AG08396 (cell line): ENCODE measurements around the gene SKIC2.
"Not testable (repeated sequence)": the region's sequence is repeated elsewhere in the genome, so short reads cannot be mapped to it uniquely, and the experiment has no call there.

Experiments used
- DNase-seq: peaks from one replicate; pipeline ENCODE4 v3.0.0; 2012; ENCODE audit warnings: low spot score, mixed read lengths

The SKIC2 gene

DNA sequence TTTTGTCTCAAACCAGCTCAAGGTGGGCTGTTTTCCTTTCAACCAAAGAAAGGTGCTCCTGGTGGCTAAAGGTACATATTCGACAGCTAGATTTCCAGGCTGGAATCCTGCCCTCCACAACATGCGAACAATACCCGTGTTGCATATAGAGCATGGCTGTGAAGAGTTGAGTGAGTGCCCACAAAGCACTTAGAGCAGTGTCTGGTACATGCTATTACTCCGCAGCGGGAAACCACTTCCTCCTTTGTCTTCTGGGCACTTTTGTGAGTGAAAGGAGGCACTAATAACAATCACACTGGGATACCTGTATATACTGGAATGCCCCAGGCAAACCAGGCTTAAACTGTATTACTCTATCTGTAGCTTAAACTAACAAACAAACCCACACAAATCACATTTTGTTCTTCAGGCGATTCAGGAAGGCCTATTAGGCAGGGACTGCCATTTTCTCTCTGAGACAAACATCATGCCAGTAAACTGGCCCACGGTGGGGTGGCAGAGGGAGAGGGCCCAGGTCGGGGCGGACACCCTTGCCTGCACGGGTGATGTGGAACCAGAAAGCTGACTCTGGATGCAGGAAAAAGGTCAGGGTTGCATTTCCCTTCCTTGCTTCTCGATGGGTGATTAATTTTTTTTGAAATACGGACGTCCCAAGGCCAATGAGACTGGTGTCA lies 46.0 kb downstream of the SKIC2 start:
- DNase-seq = not testable (repeated sequence)

GRCh38 chr6:32005538-32005880 lies 46.5 kb downstream of the SKIC2 start:
- DNase-seq = not testable (repeated sequence)

DNA sequence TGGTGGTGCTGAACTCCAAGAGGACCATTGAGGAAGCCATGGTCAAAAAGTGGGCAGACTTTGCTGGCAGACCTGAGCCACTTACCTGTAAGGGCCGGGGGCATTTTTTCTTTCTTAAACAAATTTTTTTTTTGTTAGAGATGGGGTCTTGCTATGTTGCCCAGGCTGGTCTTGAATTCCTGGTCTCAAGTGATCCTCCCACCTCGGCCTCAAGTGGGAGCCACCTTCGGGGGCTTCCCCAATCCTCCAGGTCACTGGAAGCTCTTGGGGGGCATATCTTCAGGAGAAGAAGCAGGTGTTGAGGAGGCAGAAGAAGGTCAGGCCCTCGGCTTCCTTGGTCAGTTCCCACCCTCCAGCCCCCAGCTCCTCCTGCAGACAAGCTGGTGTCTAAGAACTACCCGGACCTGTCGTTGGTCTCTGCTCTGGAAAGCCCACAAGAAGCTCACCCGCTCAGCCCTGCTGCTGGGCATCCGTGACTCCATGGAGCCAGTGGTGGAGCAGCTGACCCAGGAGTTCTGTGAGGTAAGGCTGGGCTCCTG lies 47.1 kb downstream of the SKIC2 start:
- peak; percentile 2 for DNase-seq

DNA sequence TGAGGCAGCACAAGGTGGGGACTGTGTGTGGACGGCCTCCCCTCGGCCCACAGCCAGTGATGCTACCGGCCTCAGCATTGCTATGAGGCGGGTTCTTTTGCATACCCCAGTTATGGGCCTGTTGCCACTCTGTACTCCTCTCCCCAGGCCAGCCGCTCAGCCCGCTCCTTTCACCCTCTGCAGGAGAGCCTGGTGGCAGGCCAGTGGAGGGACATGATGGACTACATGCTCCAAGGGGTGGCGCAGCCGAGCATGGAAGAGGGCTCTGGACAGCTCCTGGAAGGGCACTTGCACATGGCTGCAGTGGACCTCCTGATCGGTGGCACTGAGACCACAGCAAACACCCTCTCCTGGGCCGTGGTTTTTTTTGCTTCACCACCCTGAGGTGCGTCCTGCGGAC lies 48.1 kb downstream of the SKIC2 start:
- DNase-seq = not testable (repeated sequence)

DNA sequence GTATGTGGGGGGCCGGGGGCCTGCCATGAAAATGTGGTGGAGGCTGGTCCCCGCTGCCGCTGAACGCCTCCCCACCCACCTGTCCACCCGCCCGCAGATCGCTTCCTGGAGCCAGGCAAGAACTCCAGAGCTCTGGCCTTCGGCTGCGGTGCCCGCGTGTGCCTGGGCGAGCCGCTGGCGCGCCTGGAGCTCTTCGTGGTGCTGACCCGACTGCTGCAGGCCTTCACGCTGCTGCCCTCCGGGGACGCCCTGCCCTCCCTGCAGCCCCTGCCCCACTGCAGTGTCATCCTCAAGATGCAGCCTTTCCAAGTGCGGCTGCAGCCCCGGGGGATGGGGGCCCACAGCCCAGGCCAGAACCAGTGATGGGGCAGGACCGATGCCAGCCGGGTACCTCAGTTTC lies 49.1 kb downstream of the SKIC2 start:
- DNase-seq = not testable (repeated sequence)

- DNase-seq = peak; percentile 0
Observed at GRCh38 chr6:32008616-32009015, 49.6 kb downstream of the SKIC2 start.

DNA sequence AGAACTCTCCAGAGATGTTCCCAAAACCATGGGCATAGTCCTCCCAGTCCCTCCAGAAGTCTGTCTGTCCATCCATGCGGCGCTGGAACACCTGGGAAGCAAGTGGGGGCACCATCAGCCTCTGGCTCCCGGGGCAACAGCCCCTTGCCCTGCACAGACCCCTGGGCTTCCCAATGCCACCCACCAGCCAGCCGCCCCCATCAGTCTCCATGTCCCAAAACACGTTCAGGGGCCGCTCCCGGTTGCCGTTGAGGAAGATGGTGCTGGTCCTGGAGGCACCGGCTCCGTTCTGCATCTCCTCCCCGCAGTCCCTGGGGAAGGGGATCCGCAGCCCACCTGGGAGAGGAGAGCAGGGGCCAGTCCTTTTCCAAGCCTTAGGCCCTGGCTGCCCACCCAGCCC lies 50.6 kb downstream of the SKIC2 start:
- not testable (repeated sequence) for DNase-seq

GRCh38 chr6:32010856-32011530 lies 52.0 kb downstream of the SKIC2 start:
- not testable (repeated sequence) for DNase-seq

DNA sequence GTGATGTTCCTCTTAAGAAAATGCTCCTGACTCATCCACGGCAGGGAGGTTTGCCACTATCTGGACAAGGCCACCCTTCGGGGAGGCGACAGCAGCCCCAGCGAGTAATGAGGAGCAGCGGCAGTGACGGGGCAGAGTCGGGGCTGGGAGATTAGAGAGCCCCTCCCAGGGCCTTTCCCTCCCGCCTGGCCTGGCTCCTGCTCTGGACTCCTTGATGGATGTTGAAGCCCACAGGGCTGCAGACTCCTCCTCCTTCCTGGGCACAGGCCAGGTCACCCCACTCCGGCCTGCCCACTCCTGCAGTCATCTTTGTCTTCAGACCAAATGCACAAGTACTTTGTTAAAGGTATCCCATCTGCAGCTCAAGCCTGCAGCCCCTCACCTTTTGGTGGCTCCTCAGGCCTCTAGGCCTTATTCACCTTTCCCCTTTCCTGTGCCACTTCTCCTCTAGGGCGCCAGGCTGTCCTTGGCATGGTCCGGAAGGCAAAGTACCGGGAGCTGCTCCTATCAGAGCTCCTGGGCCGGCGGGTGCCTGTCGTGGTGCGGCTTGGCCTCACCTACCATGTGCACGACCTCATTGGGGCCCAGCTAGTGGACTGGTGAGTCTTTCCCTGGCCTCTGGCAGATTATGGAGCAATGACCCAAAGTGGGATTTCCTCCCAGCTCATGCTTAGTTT lies 54.1 kb downstream of the SKIC2 start:
- not testable (repeated sequence) for DNase-seq

DNA sequence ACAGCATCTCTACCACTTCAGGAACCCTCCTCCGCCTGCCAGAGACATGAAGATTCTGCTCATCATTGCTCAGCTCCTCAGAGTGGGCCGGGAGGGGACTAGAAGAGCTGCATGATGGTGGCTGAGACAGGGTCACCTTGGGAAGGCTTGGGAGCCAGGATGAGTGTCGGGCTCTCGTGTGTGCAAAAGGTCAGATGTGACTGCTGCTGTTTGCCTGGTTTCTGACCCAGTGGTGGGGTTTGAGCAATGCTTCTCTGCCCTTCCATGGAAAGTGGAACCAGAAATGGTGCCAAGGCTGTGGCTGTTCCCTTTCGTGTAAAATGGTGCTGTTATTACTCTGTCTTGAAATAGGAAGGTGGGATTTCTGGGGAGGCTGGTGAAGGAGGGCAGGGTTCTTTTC lies 54.8 kb downstream of the SKIC2 start:
- not testable (repeated sequence) for DNase-seq

- DNase-seq = not testable (repeated sequence)
Observed at GRCh38 chr6:32014547-32014946, 55.6 kb downstream of the SKIC2 start, which contains the start of gene C4B. Gene C4B, plus strand, starts transcription at chr6:32014795. Its CDS starts 51 bp downstream, at chr6:32014846.
